Effector CD8-positive, alpha-beta T cell (primary cell): ENCODE data around the gene STX8.
"Not testable (repeated sequence)": the region's sequence is repeated elsewhere in the genome, so short reads cannot be mapped to it uniquely, and the experiment has no call there.

ENCODE experiments used
- DNase-seq: peaks from one replicate; lab custom pipeline; 2025; lab: John Stamatoyannopoulos, UW

The STX8 gene

GRCh38 chr17:9499041-9499440, 76.6 kb downstream of the STX8 start:
- DNase-seq = no peak

GRCh38 chr17:9498490-9498889, 77.1 kb downstream of the STX8 start:
- no peak for DNase-seq

GRCh38 chr17:9488556-9488955, 87.1 kb downstream of the STX8 start:
- no peak for DNase-seq

DNA sequence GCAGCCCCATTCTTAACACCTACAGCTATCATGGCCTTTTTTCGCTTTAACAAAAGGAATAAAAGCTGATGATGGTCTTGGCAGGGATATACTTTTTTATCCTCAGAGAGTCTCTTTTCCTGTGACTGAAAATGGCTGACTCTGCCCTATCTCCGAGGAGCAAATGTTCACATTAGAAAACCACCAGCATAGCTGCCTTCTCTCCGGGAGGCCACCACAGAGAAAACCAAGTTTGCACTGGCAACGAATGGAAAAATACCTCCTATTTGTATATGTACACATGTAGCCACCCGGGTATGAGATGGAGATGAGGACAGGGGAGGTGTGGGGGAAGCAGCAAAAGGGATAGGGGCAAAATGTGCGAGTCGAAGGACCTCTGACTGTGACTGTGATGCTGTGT, 88.2 kb downstream of the STX8 start:
- DNase-seq = no peak

DNA sequence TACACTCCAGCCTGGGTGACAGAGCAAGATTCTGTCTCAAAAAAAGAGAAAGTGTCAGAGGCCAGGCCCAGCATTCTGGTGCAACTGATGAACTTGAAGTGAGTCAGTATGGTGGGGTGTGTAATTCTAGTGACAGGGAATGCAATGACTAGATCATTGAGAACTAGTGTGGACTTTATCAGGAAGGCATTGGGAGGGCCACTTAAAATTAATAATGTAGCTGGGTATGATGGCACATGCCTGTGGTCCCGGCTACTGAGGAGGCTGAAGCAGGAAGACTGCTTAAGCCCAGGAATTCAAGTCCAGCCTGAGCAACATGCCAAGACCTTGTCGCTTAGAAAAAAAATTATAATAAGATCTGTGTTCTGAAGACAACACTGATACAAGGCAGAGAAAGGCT, 90.8 kb downstream of the STX8 start:
- DNase-seq = no peak

GRCh38 chr17:9479964-9480363, 95.7 kb downstream of the STX8 start:
- DNase-seq = no peak

GRCh38 chr17:9478889-9479288, 96.7 kb downstream of the STX8 start:
- no peak for DNase-seq

DNA sequence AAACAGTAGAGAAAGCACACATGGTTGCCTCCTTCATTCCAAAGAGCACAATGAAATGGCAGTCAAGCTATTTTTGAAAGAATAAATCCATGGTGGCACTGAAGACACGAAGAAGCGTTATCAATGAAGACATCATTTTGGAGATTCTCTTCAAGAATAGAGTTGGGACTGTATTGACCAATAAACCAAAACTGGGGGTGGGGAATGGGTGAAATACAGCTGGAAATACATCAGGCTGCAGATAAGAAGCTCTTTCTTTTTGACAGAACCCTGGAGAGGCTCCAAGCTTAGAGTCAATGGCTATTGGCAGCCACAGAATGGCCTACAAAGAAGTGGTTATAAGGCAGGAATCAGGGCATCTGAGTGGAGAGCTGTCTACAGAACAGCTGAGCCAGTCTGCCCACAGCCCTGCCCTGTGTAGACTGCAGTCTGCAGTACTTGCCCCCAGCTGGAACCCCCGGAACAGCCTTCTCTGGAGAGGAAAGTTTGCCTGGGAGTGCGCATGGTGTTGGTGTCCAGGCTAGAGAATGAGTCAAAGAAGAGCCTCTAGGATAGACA, 100.4 kb downstream of the STX8 start:
- DNase-seq = no peak

- no peak for DNase-seq
These were observed 101.9 kb downstream of the STX8 start for GRCh38 chr17:9473711-9474110.

DNA sequence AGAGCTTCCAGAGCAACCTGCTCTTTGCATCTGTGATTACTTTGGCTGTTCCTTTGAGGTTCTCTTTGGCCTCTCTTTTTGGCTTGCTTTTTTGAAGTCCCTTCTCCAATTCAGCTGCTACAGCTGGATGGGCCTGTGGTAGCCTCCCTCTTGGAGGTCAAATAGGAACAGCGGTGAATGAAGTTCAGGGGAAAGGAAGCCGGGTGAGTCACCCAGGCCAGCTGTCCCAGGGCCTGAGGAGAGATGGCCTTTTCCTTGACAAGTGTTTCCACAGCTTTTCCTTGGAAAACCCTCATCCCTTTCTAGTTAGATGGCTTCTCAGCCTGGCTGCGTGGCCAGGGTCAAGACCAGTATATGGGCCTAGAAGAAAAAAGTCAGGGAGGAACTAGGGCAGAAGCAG, 103.1 kb downstream of the STX8 start:
- DNase-seq = no peak

DNA sequence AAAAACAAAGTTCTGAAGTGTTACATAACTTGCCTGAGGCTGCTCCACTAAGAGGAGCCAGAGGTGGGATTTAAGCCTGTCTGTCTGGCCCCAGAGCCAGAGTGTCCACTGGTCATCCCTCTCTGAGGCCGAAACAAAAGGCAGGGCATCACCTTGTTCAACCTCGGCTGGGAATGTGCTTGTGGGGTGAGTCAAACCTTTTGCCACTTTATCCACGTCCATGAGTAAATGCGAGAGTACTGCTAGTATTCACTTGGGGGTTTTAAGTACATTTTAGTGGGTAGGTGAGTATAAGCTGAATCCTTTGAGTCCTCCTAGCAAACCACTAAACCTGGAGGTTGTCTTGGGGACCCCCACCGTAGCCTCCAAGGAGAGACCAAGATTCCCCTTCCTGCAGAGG, 103.5 kb downstream of the STX8 start:
- no peak for DNase-seq

DNA sequence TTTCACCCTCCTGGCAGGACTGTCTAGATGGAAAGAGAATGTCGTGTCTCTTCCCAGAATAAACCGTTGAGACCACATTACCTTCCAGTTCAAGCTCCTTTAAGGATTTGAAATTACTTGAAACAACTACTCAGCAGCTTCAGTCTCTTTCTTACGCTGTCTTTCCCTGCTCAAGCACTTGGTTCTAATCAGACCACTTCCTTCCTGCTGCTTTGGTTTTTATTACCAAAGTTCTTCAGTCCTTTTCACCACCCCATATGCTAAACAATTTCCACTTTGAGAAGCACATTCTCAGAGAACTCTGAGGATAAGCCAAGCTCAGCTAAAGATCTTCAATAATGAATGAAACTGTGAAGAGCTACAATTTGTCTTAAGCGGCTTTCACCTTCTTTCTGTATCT, 105.4 kb downstream of the STX8 start:
- DNase-seq = no peak

GRCh38 chr17:9468937-9469336, 106.7 kb downstream of the STX8 start:
- no peak for DNase-seq

DNA sequence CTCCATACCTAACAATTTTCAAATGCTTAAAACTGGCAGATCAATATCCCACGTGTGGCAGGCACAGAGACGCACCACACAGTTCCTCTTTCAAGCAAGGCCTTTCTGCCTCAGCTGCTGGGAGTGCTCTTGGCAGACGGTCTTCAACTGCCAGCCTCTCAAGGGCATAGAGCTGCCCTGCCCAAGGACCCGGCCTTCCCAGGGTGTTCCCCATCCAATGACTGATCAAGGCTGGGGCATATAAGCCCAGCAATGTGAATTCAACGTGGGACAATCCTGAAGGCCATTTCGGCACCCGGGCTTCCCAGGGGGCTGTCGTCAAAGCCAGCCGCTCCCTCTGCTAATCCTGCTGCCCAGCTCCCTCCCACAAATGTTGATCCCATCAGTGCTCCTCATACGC, 107.1 kb downstream of the STX8 start:
- no peak for DNase-seq

GRCh38 chr17:9467518-9467917, 108.1 kb downstream of the STX8 start:
- DNase-seq = no peak

DNA sequence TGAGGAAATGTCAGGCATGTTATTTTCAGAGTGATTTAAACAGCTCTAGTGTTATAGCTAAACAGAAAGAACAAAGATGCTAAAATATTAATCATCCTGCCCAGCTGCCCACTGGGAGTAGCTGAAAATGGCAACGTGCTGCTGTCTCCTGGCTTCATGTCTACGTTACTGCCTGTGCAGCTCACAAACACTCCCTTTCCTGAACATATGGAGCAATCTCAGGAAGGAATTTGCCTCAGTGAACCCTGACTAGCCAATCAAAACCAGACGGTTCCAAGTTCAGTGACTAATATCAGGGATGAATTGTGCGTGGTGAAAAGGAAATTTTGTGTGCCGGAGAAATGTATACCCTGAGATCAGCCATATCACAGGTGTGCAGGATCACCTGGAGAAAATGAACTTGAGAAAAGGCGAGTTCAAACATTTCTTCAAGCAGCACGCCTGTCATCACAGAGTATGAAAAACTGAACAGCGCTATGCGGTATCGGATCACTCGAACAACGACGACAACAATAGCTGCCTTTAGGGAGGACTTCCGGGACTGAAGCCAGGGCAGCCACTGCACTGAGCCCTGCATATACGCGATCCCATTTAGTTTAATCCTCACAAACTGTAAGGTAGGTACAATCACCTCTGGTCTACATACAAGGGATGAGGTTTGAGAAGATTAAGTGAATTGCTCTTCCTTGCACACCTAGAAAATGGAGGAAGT, 110.3 kb downstream of the STX8 start:
- no peak for DNase-seq

- no peak for DNase-seq
These were observed 118.6 kb downstream of the STX8 start for GRCh38 chr17:9457005-9457404.

GRCh38 chr17:9456330-9456729, 119.3 kb downstream of the STX8 start:
- no peak for DNase-seq

- no peak for DNase-seq
These were observed 123.7 kb downstream of the STX8 start for GRCh38 chr17:9451934-9452333.

GRCh38 chr17:9447298-9447697, 128.3 kb downstream of the STX8 start:
- not testable (repeated sequence) for DNase-seq

DNA sequence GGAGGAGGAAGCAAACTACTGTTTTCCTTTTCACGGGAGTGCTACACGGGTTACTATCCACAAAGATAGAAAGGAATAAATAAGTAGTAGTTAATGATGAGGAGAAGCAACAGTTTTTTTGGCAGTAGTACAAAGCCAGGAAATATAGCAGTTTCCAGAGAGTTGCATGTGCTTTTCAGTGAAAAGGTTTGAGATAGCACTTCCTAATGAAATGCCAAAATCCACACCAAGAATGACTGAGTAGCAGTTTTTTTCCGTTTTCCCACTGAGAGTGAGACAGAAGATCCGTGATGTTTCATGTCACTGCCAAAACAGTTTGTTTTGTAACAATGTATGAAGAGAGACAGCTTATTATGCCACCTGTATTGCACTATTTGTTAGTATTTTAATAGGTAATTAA, 129.1 kb downstream of the STX8 start:
- DNase-seq = no peak

- no peak for DNase-seq
These were observed 130.2 kb downstream of the STX8 start for GRCh38 chr17:9445424-9445823.

DNA sequence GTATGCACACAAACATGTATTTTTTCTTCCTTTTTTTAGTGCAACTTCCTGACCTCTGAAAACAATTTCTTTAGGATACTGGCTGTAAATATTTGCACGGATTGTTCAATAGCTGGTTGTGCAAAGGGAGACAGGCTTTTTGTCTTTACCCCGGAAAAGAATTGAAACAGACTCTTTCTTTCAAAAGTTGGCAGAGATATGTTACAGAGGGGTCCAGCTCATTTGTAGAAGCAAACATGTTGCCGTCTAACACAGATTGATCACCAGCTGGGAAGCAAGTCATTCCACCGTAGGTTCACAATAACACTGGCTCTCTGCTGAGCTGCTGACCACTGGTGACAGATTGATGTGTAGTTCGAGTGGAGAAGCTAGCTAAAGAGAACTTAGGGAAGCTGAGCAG, 130.9 kb downstream of the STX8 start:
- no peak for DNase-seq

DNA sequence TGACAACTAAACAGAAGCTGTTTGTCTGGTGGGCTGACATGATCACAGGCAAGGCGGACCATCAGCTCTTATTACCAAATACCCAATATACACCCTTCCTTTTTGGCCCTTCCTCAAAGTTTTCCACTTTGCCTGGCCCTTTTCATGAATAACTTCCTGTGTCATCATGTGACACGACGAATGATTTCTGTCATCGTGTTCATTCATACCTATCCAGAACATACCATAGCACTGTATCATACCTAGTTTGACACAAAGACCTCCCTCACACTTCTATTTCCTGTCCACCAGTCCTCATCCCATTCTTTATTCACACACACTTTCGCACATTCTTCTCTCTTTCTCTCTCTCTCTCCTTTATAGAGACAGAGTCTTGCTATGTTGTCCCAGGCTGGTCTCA, 131.8 kb downstream of the STX8 start:
- no peak for DNase-seq
